Caki2 (cell line): ENCODE data around the gene DTD1. TPM values are rescaled to one million over a fixed set of nuclear protein-coding genes. Genes with fewer than 3 reads are reported as not detected.

Source experiments
- DNase-seq: peaks from one replicate; pipeline ENCODE4 v3.0.0-alpha.2; 2015; ENCODE audit warnings: low read depth
- in situ Hi-C: cut with HindIII; loops from 2 replicates; pipeline ENCODE4 v1.10.0; 2016; ENCODE audit warnings: low sequenced_read_pairs, low pct_unique_long_range_greater_than_20kb, mixed read lengths
- total RNA-seq: library from RNA; depleted of rRNA; stranded (reverse); fragments of >200 nt; shearing (Covaris generic); gene quantifications from 2 replicates; pipeline ENCODE4 v1.2.3, GENCODE V29; 2014; ENCODE audit warnings: low replicate concordance; rRNA removed

Gene DTD1
- 208 and 236 TPM in 2 replicates for total RNA-seq

DNA sequence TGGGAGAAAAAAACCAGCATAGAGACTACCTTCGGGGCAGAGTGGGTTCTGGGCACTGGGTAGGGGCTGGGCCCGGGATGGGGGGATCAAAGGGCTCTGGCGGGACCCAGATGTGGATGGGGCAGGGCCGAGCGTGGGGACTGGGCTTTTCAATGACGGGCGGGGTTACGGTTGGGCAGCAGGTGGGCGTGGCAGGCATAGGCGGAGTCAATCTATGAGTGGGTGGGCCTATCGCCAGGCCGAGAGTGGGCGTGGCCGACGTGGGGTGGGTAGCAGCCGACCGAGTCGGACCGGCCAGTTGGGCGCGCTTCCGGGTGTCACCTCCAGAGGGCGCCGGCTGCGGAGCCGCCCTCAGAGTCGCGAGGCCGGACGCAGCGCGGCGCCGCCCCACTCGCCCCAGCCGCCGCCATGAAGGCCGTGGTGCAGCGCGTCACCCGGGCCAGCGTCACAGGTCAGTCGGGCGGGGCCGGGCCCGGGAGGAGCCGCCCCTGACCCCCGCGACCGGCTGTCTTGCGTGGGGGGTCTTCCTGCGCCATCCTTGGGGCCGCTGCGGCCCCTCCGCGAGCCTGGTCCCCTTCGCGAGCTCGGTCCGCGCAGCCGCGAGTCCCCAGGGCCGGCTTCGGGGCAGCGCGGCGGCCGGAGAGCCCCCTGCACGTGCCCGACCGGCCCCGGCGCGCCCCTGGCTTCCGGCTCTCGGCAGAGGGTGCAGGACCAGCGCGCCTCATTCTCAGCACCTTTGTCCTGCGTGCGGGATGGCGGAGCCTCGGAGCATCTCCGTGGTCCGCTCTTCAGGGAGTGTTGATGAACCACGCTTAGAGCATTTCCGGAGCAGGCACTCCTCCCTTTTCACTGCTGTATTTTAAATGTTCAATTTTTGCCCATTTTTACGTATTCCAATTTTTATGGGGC, at the start of gene DTD1:
Gene DTD1, plus strand, starts transcription at position 390 of the 909 bp plus-strand sequence. Its CDS starts 19 bp downstream, at position 409.
- DNase-seq: peak; percentile 89
- in situ Hi-C loops: loop anchor here (5.0 kb wide), 1 partner anchor 81 kb away; the partner anchor contains the start of gene SEC23B

GRCh38 chr20:18541741-18542140, 46.1 kb upstream of the DTD1 start:
- in situ Hi-C loops: no loop called here
- peak; percentile 90 for DNase-seq

- in situ Hi-C loops: no loop called here
- DNase-seq: no peak
These were observed 44.6 kb upstream of the DTD1 start for GRCh38 chr20:18543216-18543615.

DNA sequence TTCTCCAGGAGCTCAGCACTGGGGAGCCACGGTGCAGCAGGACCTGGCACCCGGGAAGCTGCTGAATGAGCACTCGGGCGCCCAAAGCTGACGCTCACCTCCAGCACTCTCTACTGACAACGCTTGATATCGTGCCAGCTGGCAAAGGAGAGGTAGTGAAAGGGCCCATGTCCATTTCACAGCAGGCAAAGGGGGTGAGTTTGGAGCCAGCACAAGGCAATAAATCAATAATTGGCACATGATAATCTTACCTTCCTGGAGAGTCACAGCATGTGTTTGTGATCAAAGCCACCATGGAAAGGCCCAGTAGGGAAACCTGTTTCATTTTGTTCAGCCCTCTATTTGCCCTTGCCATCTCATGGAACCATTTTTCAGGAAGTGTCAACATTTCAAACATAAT, 43.9 kb upstream of the DTD1 start:
- no peak for DNase-seq
- in situ Hi-C loops: no loop called here

GRCh38 chr20:18545566-18545965, 42.3 kb upstream of the DTD1 start:
- DNase-seq: peak; percentile 39

DNA sequence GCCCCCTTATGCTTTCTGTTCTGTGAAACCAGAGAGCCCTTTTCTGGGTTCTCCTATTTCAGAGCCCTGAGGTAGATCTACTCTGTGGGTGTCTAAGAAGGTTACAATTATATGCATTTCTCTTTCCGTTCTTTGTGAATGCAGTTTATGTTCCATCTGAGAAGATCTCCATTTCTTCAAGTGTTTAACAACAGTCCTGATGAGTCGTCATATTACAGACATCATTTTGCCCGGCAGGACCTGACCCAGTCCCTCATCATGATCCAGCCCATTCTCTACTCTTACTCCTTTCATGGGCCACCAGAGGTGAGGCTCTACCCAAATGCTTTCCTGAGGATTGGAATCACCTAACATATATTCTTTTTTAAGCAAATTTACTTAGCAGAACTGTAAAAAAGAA, 39.4 kb upstream of the DTD1 start:
- DNase-seq: no peak
- in situ Hi-C loops: no loop called here

More at GRCh38 chr20:18545566-18545965, 42.3 kb upstream of the DTD1 start:
- in situ Hi-C loops: no loop called here

- in situ Hi-C loops: no loop called here
- DNase-seq: no peak
These were observed 34.1 kb upstream of the DTD1 start for GRCh38 chr20:18553746-18554145.

- in situ Hi-C loops: no loop called here
These were observed 20.7 kb upstream of the DTD1 start, which contains the start of gene SMIM26 for GRCh38 chr20:18566892-18567738. Gene SMIM26 (plus strand): TSS chr20:18567432. CDS start chr20:18567479, 47 bp downstream.

DNA sequence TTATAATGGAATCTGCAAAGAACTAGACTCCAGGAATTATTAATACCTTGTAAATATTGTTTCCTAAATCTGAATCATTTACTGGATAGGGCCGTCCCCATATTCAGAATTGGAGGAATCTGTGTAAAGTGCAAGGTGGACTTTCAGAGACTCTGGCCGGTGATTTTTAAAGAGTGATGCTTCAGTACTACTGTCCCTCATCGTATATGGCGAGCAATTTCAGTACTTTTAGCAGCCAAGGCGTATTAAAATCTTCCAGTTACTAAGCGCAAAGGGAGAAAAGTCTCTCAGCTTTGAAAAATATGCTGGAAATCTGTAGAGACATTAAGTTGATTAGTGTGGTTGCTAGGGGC, 20.1 kb upstream of the DTD1 start:
- no peak for DNase-seq
- in situ Hi-C loops: no loop called here

More at GRCh38 chr20:18566892-18567738, 20.7 kb upstream of the DTD1 start, which contains the start of gene SMIM26:
- DNase-seq: peak; percentile 88

DNA sequence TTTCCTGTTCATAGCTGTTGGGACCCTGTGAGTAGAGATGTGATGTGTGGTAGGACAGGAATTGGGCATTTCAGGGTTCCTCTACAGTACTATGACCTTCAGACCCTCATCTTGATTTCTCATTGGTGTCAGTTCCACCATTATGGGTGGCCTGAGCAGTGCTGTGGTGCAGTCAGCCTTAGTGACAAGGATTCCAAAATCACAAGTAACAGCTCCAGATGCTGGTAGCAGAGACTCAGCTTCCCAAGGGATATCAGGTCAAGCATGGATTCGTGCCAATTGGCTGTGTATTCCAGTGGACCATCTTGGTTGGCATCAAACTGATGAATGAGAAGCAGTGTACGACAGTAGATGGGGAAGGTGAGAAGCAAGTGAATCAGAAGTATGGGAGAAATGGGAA, 16.8 kb upstream of the DTD1 start:
- in situ Hi-C loops: no loop called here
- DNase-seq: no peak

DNA sequence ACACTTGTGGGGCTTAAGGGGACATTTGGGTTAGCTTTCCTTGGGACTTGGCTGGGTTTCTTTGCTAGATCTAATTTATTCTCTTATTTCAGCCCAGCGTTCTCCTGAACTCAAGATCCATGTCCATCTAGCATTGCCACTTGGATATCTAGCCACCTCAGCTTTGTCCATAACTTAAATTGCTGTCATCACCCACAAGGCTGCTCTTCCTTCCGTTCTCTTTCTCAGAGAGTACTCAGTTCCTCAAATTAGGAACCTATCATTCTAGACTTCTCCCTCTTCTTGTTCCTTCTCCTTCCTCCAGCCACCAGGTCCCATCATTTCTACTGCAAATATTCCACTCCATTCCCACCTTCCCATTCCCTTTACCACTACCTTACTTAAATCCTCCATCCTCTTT, 16.3 kb upstream of the DTD1 start:
- no peak for DNase-seq
- in situ Hi-C loops: no loop called here

DNA sequence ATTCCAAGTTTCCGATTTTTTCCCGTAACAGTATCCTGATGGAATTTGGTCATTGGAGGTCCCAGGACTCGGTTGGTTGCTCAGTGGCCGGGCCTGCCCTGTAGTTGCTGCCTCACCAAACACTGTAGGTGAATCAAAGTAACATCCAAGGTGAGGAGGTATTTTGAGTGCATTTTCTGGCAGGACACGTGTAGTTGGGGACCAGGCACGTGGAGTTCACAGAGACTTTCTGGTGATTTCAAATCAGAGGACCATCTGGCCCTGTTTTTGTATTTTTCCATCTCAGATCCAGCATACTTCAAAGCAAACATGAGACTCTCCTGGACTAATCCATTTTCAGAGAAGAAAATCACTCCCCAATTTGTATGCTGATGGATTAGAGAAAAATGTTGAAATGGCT, 9.9 kb upstream of the DTD1 start:
- in situ Hi-C loops: no loop called here
- no peak for DNase-seq

DNA sequence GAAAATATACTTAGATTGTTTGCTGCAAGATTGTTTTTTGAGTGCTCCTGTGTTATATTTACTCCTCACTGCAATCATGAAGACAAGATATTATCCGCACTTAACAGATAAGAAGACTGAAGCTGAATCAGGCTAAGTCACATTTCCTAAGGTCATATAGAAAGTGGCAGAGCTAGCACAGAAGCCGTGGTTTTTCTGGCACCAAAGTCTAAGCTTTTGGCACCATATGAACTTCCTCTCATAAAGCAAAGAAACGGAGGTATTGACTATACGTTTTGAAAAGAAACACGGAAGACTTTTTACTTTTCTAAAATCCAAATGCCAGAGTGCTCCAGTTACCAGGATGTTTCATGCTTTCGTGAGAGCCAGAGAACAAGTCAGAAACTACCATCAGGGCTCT, 9.3 kb upstream of the DTD1 start:
- in situ Hi-C loops: no loop called here
- no peak for DNase-seq

GRCh38 chr20:18580012-18580411, 7.8 kb upstream of the DTD1 start:
- in situ Hi-C loops: no loop called here
- no peak for DNase-seq

GRCh38 chr20:18585134-18585533, 2.7 kb upstream of the DTD1 start:
- in situ Hi-C loops: loop anchor here (5.0 kb wide), 1 partner anchor 78 kb away; the partner anchor contains the start of gene SEC23B
- DNase-seq: peak; percentile 98

DNA sequence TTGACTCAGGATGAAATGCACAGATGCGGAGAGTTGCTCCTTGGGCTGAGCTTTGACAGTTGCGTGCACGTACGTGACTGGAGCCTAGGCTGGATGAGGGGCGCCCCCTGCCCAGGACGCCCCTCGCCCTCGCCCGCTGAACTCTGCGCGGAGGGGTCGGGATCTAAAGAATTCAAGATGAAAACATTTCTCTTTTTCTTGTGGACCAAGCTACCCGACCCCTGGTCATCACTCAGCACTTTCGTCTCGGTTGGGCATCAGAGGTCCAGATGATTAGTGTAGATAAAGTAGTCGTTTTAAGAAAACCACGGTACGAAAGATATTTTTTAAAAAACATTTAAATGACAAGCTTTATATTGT, 700 bp downstream of the DTD1 start:
- no peak for DNase-seq
- in situ Hi-C loops: loop anchor here (5.0 kb wide), 1 partner anchor 81 kb away; the partner anchor contains the start of gene SEC23B

DNA sequence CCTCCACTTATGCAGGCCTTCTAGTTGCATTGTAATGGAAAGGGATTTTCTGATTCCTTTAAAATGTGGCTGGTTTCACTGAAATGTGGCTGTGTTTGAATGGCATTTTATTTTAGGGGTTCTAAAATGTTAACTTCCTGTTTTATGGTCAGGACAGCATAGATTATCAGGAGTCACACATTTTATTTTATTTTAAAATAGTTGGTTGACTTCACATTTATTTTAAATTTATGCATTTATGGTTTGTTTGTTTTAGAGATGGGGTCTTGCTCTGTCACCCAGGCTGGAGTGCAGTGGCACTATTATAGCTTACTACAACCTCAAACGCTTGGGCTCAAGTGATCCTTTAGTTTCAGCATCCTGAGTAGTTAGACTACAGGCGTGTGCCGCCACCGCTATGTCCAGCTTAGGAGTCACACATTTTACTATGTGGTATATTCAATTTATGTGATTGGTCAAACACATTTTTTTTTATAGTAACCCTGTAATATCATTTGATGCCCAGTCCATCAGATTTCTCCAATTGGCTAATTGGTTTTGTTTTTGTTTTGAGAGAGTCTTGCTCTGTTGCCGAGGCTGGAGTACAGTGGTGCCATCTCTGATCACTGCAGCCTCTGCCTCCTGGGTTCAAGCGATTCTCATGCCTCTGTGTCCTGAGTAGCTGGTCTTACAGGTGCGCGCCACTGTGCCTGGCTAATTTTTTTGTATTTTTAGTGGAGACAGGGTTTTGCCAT, 2.3 kb downstream of the DTD1 start:
- in situ Hi-C loops: loop anchor here (5.0 kb wide), 1 partner anchor 83 kb away; the partner anchor contains the start of gene SEC23B
- DNase-seq: peak; percentile 11

DNA sequence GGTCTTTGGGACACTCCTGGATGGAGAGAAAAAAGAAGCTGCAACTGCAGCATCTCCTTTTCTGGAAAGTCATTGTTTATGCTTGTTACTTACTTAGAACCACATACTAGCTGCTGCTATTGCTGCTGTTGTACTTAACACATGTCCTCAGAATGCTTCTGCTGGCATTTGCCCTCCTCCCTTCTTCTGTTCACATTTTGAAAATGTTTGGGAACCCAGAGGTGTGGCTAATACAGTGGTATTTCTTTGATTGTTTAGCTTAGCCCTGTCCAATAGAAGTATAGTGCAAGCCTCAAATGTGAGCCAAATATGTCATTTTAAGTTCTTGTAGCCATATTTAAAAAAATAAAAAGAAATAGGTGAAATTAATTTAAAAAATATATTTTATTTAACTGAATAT, 8.4 kb downstream of the DTD1 start:
- DNase-seq: no peak
- in situ Hi-C loops: no loop called here
